ENCODE data around the gene CIART.

CIART gene

DNA sequence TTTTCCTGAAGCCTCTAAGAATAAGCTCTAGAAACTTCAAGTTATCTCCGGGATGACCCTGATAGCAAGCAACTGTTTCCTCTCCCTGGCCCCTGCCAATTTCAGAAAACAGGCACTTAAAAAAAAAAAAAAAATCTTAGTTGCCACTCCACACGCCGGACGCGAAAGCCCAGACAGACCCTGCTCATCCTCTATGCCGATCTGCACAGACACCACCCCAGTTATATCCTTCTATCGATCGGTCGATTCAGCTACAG lies 48.1 kb upstream of the CIART start:
- no peak for TF ChIP-seq EZH2phosphoT487 (IDR thresholded peaks at IDR 0.05; ENCODE audit: low read length)
- TF ChIP-seq EZH2 (optimal IDR thresholded peaks at IDR 0.05; ENCODE audit: low read depth, low read length) = no peak
- TF ChIP-seq, protein P1, sequence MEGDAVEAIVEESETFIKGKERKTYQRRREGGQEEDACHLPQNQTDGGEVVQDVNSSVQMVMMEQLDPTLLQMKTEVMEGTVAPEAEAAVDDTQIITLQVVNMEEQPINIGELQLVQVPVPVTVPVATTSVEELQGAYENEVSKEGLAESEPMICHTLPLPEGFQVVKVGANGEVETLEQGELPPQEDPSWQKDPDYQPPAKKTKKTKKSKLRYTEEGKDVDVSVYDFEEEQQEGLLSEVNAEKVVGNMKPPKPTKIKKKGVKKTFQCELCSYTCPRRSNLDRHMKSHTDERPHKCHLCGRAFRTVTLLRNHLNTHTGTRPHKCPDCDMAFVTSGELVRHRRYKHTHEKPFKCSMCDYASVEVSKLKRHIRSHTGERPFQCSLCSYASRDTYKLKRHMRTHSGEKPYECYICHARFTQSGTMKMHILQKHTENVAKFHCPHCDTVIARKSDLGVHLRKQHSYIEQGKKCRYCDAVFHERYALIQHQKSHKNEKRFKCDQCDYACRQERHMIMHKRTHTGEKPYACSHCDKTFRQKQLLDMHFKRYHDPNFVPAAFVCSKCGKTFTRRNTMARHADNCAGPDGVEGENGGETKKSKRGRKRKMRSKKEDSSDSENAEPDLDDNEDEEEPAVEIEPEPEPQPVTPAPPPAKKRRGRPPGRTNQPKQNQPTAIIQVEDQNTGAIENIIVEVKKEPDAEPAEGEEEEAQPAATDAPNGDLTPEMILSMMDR (IDR thresholded peaks at IDR 0.05; ENCODE audit: low read length) = no peak
- Histone ChIP-seq H2AFZ (ENCODE audit: low read length) (peak overlapping the region; percentile 54), H3K36me3 (replicated peaks; ENCODE audit: insufficient read depth, low read length) (peaks cover 9% of the 10 kb centered on the region; the same call in 1 of the 2 replicates)

DNA sequence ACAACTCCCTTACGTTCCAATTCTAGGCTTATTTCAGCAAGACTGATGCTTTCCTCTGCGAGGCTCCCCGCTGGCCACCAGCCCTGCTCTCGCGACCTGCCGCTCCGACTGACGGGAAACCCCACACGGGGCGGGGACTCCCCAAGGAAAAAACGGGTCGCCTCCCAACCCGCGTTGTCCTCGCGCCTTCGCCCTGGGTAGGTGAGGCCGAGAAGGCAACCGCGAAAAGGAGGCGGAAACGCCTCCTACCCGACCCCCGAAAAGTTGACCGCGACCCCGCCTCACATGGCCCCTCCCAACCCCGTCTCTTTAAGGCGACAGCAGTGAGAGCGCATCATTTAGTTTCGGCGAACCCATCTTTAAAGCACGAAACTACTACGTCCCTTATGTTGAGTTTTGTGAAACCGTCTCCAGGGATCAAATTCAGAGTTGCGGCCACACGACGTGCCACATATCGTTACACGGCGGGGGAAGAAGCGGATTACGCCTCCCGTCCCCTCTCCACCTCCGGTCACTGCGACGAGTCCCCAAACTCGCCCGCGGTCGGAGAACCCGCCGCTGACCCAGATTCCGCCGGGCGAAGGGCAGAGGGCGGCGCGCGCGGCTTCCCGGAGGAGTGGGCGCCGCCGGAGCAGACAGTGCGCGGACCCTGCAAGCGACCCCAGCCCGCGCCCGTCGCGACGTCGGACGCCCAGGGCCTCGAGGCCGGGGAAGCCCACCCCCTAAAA lies 47.6 kb upstream of the CIART start:
- Histone ChIP-seq H3K4me1 (ENCODE audit: low read length) (peaks cover 13% of the 10 kb centered on the region), H3K4me3 (ENCODE audit: low read length) (peak overlapping the region; percentile 88), H2AFZ (ENCODE audit: low read length) (peak overlapping the region; percentile 54), H3F3A (ENCODE audit: insufficient read depth, low read length) (peaks cover 32% of the 10 kb centered on the region), H3K4me2 (ENCODE audit: low read depth, low read length) (peak overlapping the region; percentile 69), H3K9me3 (replicated peaks; ENCODE audit: insufficient read depth, low read length) (no peaks in the 10 kb centered on the region), H4K20me1 (ENCODE audit: insufficient read depth, low read length) (peaks cover 7% of the 10 kb centered on the region; the same call in 1 of the 2 replicates), H3K36me3 (replicated peaks; ENCODE audit: insufficient read depth, low read length) (peaks cover 8% of the 10 kb centered on the region; the same call in 1 of the 2 replicates), H3K9ac (ENCODE audit: low read length) (peak overlapping the region; percentile 93), H3K27ac (ENCODE audit: low read length) (peak overlapping the region; percentile 92), H3K27me3 (replicated peaks; ENCODE audit: insufficient read depth, low read length) (no peaks in the 10 kb centered on the region), H3K9me2 (replicated peaks; ENCODE audit: insufficient read depth, low read length) (no peaks in the 10 kb centered on the region), H3K79me2 (ENCODE audit: low read length) (peaks cover 61% of the 10 kb centered on the region)
- TF ChIP-seq EZH2phosphoT487 (IDR thresholded peaks at IDR 0.05; ENCODE audit: low read length) (no peak), EZH2 (optimal IDR thresholded peaks at IDR 0.05; ENCODE audit: low read depth, low read length) (no peak)
- TF ChIP-seq, protein P1 (IDR thresholded peaks at IDR 0.05; ENCODE audit: low read length) = no peak
- peak; percentile 95 for DNase-seq

More for the DNA sequence above, 48.1 kb upstream of the CIART start:
- DNase-seq = no peak
- Histone ChIP-seq H3K4me2 (ENCODE audit: low read depth, low read length) (peak overlapping the region; percentile 69), H3K9me3 (replicated peaks; ENCODE audit: insufficient read depth, low read length) (no peaks in the 10 kb centered on the region), H3K27ac (ENCODE audit: low read length) (peak overlapping the region; percentile 92), H3K9ac (ENCODE audit: low read length) (peak overlapping the region; percentile 93), H4K20me1 (ENCODE audit: insufficient read depth, low read length) (peaks cover 7% of the 10 kb centered on the region; the same call in 1 of the 2 replicates), H3K9me2 (replicated peaks; ENCODE audit: insufficient read depth, low read length) (no peaks in the 10 kb centered on the region), H3K79me2 (ENCODE audit: low read length) (peaks cover 63% of the 10 kb centered on the region), H3K27me3 (replicated peaks; ENCODE audit: insufficient read depth, low read length) (no peaks in the 10 kb centered on the region), H3K4me1 (ENCODE audit: low read length) (peaks cover 13% of the 10 kb centered on the region), H3K4me3 (ENCODE audit: low read length) (peak overlapping the region; percentile 88), H3F3A (ENCODE audit: insufficient read depth, low read length) (peaks cover 32% of the 10 kb centered on the region)

DNA sequence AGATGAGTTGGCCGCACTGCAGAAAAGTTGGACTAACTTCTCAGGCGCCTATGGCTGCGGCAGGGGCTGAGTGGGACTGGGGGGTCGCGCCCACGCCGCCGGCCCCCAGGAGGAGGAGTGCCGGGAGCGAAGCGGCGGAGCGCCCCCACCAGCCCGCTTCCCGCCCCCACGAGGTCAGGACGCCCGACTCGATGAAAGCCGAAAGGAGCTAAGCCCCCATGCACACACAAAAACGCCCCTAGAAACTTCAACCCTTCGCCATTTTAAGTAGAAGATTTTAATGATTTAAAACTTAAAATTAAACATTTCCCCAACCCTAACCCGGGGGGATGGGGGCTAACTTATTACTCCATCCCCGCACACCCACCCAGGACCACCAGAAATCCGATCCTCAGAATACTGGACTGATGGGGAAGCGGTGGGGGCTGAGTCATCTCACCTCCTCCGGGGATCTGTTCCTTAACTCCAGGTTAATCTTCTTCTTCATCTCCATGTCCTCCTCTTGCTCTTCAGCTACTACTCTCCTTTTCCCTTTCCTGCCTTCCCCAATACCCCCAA lies 47.0 kb upstream of the CIART start:
- H3K9ac ChIP-seq (ENCODE audit: low read length) = peak overlapping the region; percentile 93
- no peaks in the 10 kb centered on the region for H3K9me3 ChIP-seq (replicated peaks; ENCODE audit: insufficient read depth, low read length)
- peaks cover 55% of the 10 kb centered on the region for H3K79me2 ChIP-seq (ENCODE audit: low read length)
- peak overlapping the region; percentile 92 for H3K27ac ChIP-seq (ENCODE audit: low read length)
- peaks cover 1% of the 10 kb centered on the region; the same call in 1 of the 2 replicates for H3K36me3 ChIP-seq (replicated peaks; ENCODE audit: insufficient read depth, low read length)
- peak overlapping the region; percentile 69 for H3K4me2 ChIP-seq (ENCODE audit: low read depth, low read length)
- H3K4me3 ChIP-seq (ENCODE audit: low read length) = peak overlapping the region; percentile 88
- TF ChIP-seq EZH2 (optimal IDR thresholded peaks at IDR 0.05; ENCODE audit: low read depth, low read length) (no peak), EZH2phosphoT487 (IDR thresholded peaks at IDR 0.05; ENCODE audit: low read length) (no peak)
- TF ChIP-seq, protein P1 (IDR thresholded peaks at IDR 0.05; ENCODE audit: low read length) = peak; percentile 11; the same call in 1 of the 2 replicates
- no peaks in the 10 kb centered on the region for H3K27me3 ChIP-seq (replicated peaks; ENCODE audit: insufficient read depth, low read length)
- peaks cover 32% of the 10 kb centered on the region for H3F3A ChIP-seq (ENCODE audit: insufficient read depth, low read length)
- peaks cover 13% of the 10 kb centered on the region for H3K4me1 ChIP-seq (ENCODE audit: low read length)
- peak overlapping the region; percentile 54 for H2AFZ ChIP-seq (ENCODE audit: low read length)
- peak; percentile 35 for DNase-seq
- peaks cover 7% of the 10 kb centered on the region; the same call in 1 of the 2 replicates for H4K20me1 ChIP-seq (ENCODE audit: insufficient read depth, low read length)
- no peaks in the 10 kb centered on the region for H3K9me2 ChIP-seq (replicated peaks; ENCODE audit: insufficient read depth, low read length)

Measured in MM.1S (cell line).